ENCODE measurements around the gene FBXW8.
"Not testable (repeated sequence)": the region's sequence is repeated elsewhere in the genome, so short reads cannot be mapped to it uniquely, and the experiment has no call there.

The FBXW8 gene

DNA sequence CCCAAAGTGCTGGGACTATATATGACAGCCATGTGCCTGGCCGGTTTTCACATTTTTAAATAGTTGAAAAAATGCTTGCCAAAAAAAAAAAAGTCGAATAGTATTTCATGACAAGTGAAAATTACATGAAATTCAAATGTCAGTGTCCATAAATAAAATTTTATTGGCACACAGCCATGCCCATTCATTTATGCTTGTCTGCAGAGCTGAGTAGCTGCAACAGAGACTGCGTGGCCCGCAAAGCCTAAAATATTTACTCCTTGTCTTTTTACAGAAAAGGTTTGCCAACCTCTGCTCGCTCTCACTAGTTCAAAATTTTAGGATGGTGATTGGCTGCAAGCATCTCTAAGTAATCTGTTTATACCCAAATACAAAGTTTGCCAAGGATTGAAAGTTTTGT is 139.3 kb downstream of the FBXW8 start:
- no peak for DNase-seq (ENCODE audit: low spot score)
- in situ Hi-C loops (cut with MboI; ENCODE audit: low sequenced_read_pairs, unreplicated experiment) = no loop called here
- TF ChIP-seq, protein P1, sequence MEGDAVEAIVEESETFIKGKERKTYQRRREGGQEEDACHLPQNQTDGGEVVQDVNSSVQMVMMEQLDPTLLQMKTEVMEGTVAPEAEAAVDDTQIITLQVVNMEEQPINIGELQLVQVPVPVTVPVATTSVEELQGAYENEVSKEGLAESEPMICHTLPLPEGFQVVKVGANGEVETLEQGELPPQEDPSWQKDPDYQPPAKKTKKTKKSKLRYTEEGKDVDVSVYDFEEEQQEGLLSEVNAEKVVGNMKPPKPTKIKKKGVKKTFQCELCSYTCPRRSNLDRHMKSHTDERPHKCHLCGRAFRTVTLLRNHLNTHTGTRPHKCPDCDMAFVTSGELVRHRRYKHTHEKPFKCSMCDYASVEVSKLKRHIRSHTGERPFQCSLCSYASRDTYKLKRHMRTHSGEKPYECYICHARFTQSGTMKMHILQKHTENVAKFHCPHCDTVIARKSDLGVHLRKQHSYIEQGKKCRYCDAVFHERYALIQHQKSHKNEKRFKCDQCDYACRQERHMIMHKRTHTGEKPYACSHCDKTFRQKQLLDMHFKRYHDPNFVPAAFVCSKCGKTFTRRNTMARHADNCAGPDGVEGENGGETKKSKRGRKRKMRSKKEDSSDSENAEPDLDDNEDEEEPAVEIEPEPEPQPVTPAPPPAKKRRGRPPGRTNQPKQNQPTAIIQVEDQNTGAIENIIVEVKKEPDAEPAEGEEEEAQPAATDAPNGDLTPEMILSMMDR (IDR thresholded peaks at IDR 0.05; ENCODE audit: borderline replicate concordance, control extremely low read depth, extremely low read depth, insufficient read depth, missing control alignments) = no peak

DNA sequence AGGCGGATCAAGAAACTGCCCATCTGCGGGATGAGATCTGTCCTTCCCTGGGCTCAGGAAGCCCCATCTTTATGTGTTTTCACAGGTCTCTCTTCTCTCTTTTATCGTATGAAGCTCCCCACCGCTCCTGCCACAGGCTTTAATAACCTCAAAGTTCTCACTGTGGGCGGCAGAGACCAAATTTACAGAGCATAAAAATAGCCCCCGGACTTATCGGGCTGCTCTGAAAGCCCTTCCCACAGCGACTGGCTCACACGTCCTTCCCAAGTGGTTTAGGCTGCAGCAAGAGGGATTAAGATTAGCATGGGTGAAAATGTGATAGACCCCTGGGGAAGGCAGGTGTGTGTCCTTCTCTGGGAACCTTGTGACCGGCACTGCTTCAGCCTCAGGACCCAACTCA is 140.6 kb downstream of the FBXW8 start:
- in situ Hi-C loops (cut with MboI; ENCODE audit: low sequenced_read_pairs, unreplicated experiment) = no loop called here
- no peak for DNase-seq (ENCODE audit: low spot score)
- TF ChIP-seq, protein P1 (IDR thresholded peaks at IDR 0.05; ENCODE audit: borderline replicate concordance, control extremely low read depth, extremely low read depth, insufficient read depth, missing control alignments) = no peak

DNA sequence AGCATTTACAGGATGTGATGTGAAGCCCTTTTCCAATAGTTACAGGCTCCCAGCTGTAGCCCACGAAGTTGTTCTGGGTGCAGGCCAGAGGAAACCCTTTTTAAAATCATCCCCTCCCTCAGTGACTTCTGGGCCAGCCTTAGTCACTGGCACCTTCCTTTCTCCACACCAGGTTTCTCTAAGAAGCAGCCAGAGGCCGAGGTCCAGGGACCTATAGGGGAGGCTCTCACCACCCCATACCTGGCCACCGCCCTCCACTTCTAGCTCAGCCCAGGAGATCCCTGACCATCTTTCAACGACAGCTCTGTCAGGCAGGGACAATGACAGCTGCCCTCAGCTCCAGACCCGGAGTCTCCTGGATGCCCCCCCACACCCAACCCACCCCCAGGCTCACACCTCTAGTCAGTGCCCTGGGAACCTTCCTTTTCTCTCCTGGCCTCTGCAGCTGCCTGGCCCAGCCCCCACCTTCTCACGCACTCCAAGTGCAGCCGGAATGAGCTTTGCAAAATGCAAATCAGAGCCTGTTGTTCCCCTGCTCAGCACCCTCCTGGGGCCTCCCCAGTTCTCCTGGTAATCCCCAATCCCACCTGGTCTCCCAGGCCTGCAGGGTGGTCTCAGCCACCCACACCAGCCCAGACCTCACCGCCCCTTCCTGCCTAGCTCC is 141.8 kb downstream of the FBXW8 start:
- TF ChIP-seq, protein P1 (IDR thresholded peaks at IDR 0.05; ENCODE audit: borderline replicate concordance, control extremely low read depth, extremely low read depth, insufficient read depth, missing control alignments) = no peak
- in situ Hi-C loops (cut with MboI; ENCODE audit: low sequenced_read_pairs, unreplicated experiment) = no loop called here
- DNase-seq (ENCODE audit: low spot score) = peak; percentile 74

DNA sequence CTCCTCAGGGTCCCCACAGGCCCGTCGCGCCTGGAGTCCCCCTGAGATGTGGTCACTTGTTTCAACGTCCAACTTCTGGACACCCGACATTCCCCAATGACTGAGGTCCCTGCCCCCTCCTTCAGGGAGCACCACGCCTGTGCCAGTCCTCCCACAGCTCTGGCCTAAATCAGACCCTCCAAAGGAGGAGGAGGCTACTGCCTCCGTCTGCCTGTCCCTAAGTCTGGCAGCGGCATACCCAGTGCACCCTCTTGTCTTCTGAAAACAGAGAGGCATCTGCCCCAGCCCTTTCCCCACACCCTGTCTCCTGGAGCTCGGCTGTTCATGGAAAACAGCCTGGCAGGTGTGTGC is 142.3 kb downstream of the FBXW8 start:
- DNase-seq (ENCODE audit: low spot score) = no peak
- TF ChIP-seq, protein P1 (IDR thresholded peaks at IDR 0.05; ENCODE audit: borderline replicate concordance, control extremely low read depth, extremely low read depth, insufficient read depth, missing control alignments) = no peak
- in situ Hi-C loops (cut with MboI; ENCODE audit: low sequenced_read_pairs, unreplicated experiment) = no loop called here

DNA sequence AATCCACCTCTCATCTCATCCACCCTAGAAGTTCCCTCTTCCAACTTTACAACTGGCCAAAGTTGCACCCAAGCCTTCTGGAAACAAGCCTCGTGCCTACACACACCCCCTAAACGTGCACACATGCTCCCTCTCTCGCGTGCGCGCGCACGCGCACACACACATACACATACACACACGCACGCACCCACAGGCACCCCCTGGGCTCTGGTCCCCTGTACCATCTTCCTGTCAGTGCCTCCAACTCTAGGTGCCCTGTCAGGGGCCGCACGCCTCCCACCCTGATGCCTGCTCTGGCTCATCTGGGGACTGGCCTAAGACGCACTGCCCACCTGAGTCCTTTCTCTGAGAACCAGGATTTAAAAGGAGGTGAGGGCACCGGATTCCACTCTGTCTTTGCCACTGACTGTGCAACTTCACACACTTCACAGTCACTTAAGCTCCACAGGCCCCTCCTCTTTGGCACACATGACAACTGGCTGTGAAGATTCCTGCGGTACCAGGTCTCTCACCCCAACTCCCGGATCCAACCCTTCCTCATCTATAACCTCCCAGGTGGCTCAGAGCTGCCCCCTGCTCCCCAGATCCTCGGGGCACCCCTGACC is 142.9 kb downstream of the FBXW8 start:
- TF ChIP-seq, protein P1 (IDR thresholded peaks at IDR 0.05; ENCODE audit: borderline replicate concordance, control extremely low read depth, extremely low read depth, insufficient read depth, missing control alignments) = no peak
- in situ Hi-C loops (cut with MboI; ENCODE audit: low sequenced_read_pairs, unreplicated experiment) = no loop called here
- no peak for DNase-seq (ENCODE audit: low spot score)

DNA sequence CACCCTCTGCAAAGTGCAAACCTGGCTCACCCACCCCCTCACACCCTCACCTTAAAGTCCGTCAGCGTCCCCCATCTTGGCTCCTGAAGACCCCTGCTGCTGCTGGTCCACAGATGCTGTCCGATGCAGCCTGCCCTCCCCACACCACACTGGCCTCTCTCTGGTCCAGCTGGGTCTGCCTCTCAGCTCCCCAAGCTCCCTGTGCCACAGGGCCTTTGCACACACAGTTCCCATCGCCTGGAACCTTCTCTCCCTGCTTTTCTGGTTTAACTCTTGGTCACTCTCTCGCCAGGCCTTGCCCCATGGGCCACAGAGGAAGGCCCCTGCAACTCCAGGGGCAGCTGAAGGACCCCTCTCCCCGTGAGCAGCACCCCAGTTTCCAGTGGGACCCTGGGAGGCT is 143.5 kb downstream of the FBXW8 start:
- DNase-seq (ENCODE audit: low spot score) = no peak
- TF ChIP-seq, protein P1 (IDR thresholded peaks at IDR 0.05; ENCODE audit: borderline replicate concordance, control extremely low read depth, extremely low read depth, insufficient read depth, missing control alignments) = no peak
- in situ Hi-C loops (cut with MboI; ENCODE audit: low sequenced_read_pairs, unreplicated experiment) = no loop called here

DNA sequence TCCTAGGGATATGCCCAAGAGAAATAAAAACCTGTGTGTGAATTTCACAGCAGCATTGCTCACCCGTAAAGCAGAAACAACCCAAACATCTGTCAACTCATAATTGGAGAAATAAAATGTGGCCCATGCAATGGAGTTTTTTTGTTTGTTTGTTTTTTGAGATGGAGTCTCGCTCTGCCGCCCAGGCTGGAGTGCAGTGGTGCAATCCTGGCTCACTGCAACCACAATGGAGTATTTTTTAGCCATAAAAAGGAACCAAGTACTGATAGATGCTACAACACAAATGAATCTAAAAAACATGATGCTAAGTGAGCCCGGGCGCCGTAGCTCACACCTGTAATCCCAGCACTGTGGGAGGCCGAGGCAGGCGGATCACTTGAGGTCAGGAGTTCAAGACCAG is 146.9 kb downstream of the FBXW8 start:
- in situ Hi-C loops (cut with MboI; ENCODE audit: low sequenced_read_pairs, unreplicated experiment); DNase-seq (ENCODE audit: low spot score): not testable (repeated sequence)

Measured in GM13976 (cell line).